ENCODE results near the gene PPP1CC. TPM values are rescaled to one million over a fixed set of nuclear protein-coding genes. Genes with fewer than 3 reads are reported as not detected.
"Not testable (repeated sequence)": the region's sequence is repeated elsewhere in the genome, so short reads cannot be mapped to it uniquely, and the experiment has no call there.

Gene PPP1CC
- total RNA-seq, 2 experiments from 2014 or later, result 156 to 160 TPM

- no peak overlapping the region for H3K27ac Mint-ChIP-seq
- peaks cover 7% of the 10 kb centered on the region for H3K36me3 Mint-ChIP-seq
- POLR2A ChIA-PET, result no interaction called here
- DNase-seq (no peak), ATAC-seq (ENCODE audit: low read depth) (no peak)
- no peaks in the 10 kb centered on the region for H3K27me3 Mint-ChIP-seq
- H3K4me3 Mint-ChIP-seq, result no peak overlapping the region
- H3K4me1 Mint-ChIP-seq, result peaks cover 17% of the 10 kb centered on the region
- H3K9me3 Mint-ChIP-seq, result no peaks in the 10 kb centered on the region
Measured at GRCh38 chr12:110744601-110745264, 2.0 kb upstream of the PPP1CC start.

- H3K4me1 Mint-ChIP-seq, result peaks cover 23% of the 10 kb centered on the region
- DNase-seq (no peak), ATAC-seq (ENCODE audit: low read depth) (no peak)
- H3K4me3 Mint-ChIP-seq, result peak overlapping the region; percentile 96
- POLR2A ChIA-PET, result no interaction called here
- no peaks in the 10 kb centered on the region for H3K9me3 Mint-ChIP-seq
- H3K36me3 Mint-ChIP-seq, result peaks cover 7% of the 10 kb centered on the region
- H3K27ac Mint-ChIP-seq, result peak overlapping the region; percentile 47
- H3K27me3 Mint-ChIP-seq, result no peaks in the 10 kb centered on the region
Measured at GRCh38 chr12:110744151-110744571, 1.5 kb upstream of the PPP1CC start.

- Mint-ChIP-seq H3K27me3 (no peaks in the 10 kb centered on the region), H3K27ac (no peak overlapping the region), H3K4me3 (peak overlapping the region; percentile 96), H3K9me3 (no peaks in the 10 kb centered on the region), H3K36me3 (peaks cover 8% of the 10 kb centered on the region), H3K4me1 (peaks cover 26% of the 10 kb centered on the region)
- peak; percentile 29 for DNase-seq
- POLR2A ChIA-PET, result interaction anchor here (1.2 kb wide), 2 partner anchors 29 to 71 kb away, joined by 3 to 4 read pairs; no protein-coding TSS in a partner anchor
- no peak for ATAC-seq (ENCODE audit: low read depth)
Measured at GRCh38 chr12:110743571-110744093, 941 bp upstream of the PPP1CC start.

- DNase-seq (no peak), ATAC-seq (ENCODE audit: low read depth) (peak; percentile 28)
- POLR2A ChIA-PET, result interaction anchor here (0.8 to 1.7 kb wide), 9 partner anchors 13 to 274 kb away, joined by 3 to 5 read pairs (median 3); partner anchors contain the start of genes FAM216A, RAD9B, TCTN1 and VPS29
- Mint-ChIP-seq H3K9me3 (no peaks in the 10 kb centered on the region), H3K4me3 (peak overlapping the region; percentile 96), H3K27me3 (no peaks in the 10 kb centered on the region), H3K36me3 (peaks cover 9% of the 10 kb centered on the region), H3K27ac (peak overlapping the region; percentile 96), H3K4me1 (peaks cover 36% of the 10 kb centered on the region)
Measured at GRCh38 chr12:110742096-110742717, 484 bp downstream of the PPP1CC start.

- ATAC-seq (ENCODE audit: low read depth), result peak; percentile 11
- POLR2A ChIA-PET, result interaction anchor here (0.8 to 1.7 kb wide), 10 partner anchors 13 to 292 kb away, joined by 3 to 5 read pairs (median 3); partner anchors contain the start of genes ARPC3, FAM216A, GPN3 and RAD9B
- peaks cover 9% of the 10 kb centered on the region for H3K36me3 Mint-ChIP-seq
Measured at GRCh38 chr12:110741341-110742095, 1.2 kb downstream of the PPP1CC start.

GRCh38 chr12:110739894-110740293 lies 2.8 kb downstream of the PPP1CC start:
- peaks cover 15% of the 10 kb centered on the region for H3K36me3 Mint-ChIP-seq

More at GRCh38 chr12:110741341-110742095, 1.2 kb downstream of the PPP1CC start:
- Mint-ChIP-seq H3K27me3 (no peaks in the 10 kb centered on the region), H3K4me3 (peak overlapping the region; percentile 96), H3K27ac (peak overlapping the region; percentile 96), H3K4me1 (peaks cover 35% of the 10 kb centered on the region), H3K9me3 (no peaks in the 10 kb centered on the region)
- DNase-seq, result no peak

GRCh38 chr12:110739488-110739887 lies 3.2 kb downstream of the PPP1CC start:
- H3K27me3 Mint-ChIP-seq, result no peaks in the 10 kb centered on the region
- H3K27ac Mint-ChIP-seq, result peak overlapping the region; percentile 72
- H3K36me3 Mint-ChIP-seq, result peaks cover 17% of the 10 kb centered on the region
- POLR2A ChIA-PET, result interaction anchor here (1.1 kb wide), 1 partner anchor 29 kb away, joined by 3 read pairs; no protein-coding TSS in a partner anchor
- DNase-seq, result no peak
- H3K4me3 Mint-ChIP-seq, result peak overlapping the region; percentile 78
- no peak for ATAC-seq (ENCODE audit: low read depth)
- peaks cover 41% of the 10 kb centered on the region for H3K4me1 Mint-ChIP-seq
- H3K9me3 Mint-ChIP-seq, result no peaks in the 10 kb centered on the region

More at GRCh38 chr12:110739894-110740293, 2.8 kb downstream of the PPP1CC start:
- no peaks in the 10 kb centered on the region for H3K9me3 Mint-ChIP-seq
- H3K4me3 Mint-ChIP-seq, result peak overlapping the region; percentile 78
- POLR2A ChIA-PET, result interaction anchor here (1.1 kb wide), 1 partner anchor 29 kb away, joined by 3 read pairs; no protein-coding TSS in a partner anchor
- H3K27me3 Mint-ChIP-seq, result no peaks in the 10 kb centered on the region
- DNase-seq (no peak), ATAC-seq (ENCODE audit: low read depth) (no peak)
- H3K4me1 Mint-ChIP-seq, result peaks cover 40% of the 10 kb centered on the region
- peak overlapping the region; percentile 72 for H3K27ac Mint-ChIP-seq

- no peak for ATAC-seq (ENCODE audit: low read depth)
- Mint-ChIP-seq H3K36me3 (peaks cover 19% of the 10 kb centered on the region), H3K9me3 (no peaks in the 10 kb centered on the region), H3K27me3 (no peaks in the 10 kb centered on the region), H3K4me1 (peaks cover 48% of the 10 kb centered on the region), H3K4me3 (peak overlapping the region; percentile 54), H3K27ac (peak overlapping the region; percentile 42)
- DNase-seq, result no peak
- POLR2A ChIA-PET, result interaction anchor here (0.7 to 1.1 kb wide), 3 partner anchors 11 to 123 kb away, joined by 3 to 4 read pairs (median 3); partner anchors contain the start of gene TCTN1
Measured at GRCh38 chr12:110737532-110737931, 5.2 kb downstream of the PPP1CC start.

GRCh38 chr12:110737016-110737415 lies 5.7 kb downstream of the PPP1CC start:
- not testable (repeated sequence) for H3K9me3 Mint-ChIP-seq; ATAC-seq (ENCODE audit: low read depth); H3K27me3 Mint-ChIP-seq; DNase-seq; H3K27ac Mint-ChIP-seq
- POLR2A ChIA-PET, result interaction anchor here (0.7 to 1.1 kb wide), 2 partner anchors 10 to 103 kb away, joined by 3 to 4 read pairs; no protein-coding TSS in a partner anchor
- H3K4me1 Mint-ChIP-seq, result peaks cover 50% of the 10 kb centered on the region
- H3K36me3 Mint-ChIP-seq, result peaks cover 19% of the 10 kb centered on the region
- H3K4me3 Mint-ChIP-seq, result peak overlapping the region; percentile 5

GRCh38 chr12:110733900-110734299 lies 8.8 kb downstream of the PPP1CC start:
- H3K36me3 Mint-ChIP-seq, result peaks cover 28% of the 10 kb centered on the region
- POLR2A ChIA-PET, result no interaction called here
- H3K4me3 Mint-ChIP-seq, result no peak overlapping the region
- no peaks in the 10 kb centered on the region for H3K27me3 Mint-ChIP-seq
- ATAC-seq (ENCODE audit: low read depth) (no peak), DNase-seq (no peak)
- H3K9me3 Mint-ChIP-seq, result no peaks in the 10 kb centered on the region
- H3K4me1 Mint-ChIP-seq, result peaks cover 42% of the 10 kb centered on the region
- H3K27ac Mint-ChIP-seq, result peak overlapping the region; percentile 11

- Mint-ChIP-seq H3K36me3 (peaks cover 30% of the 10 kb centered on the region), H3K27me3 (no peaks in the 10 kb centered on the region), H3K9me3 (no peaks in the 10 kb centered on the region), H3K4me3 (no peak overlapping the region), H3K27ac (no peak overlapping the region), H3K4me1 (peaks cover 40% of the 10 kb centered on the region)
- POLR2A ChIA-PET, result no interaction called here
- ATAC-seq (ENCODE audit: low read depth), result no peak
- no peak for DNase-seq
Measured at GRCh38 chr12:110733089-110733715, 9.5 kb downstream of the PPP1CC start.

- Mint-ChIP-seq H3K4me3 (no peak overlapping the region), H3K4me1 (peaks cover 39% of the 10 kb centered on the region), H3K27ac (no peak overlapping the region), H3K36me3 (peaks cover 35% of the 10 kb centered on the region), H3K27me3 (no peaks in the 10 kb centered on the region), H3K9me3 (no peaks in the 10 kb centered on the region)
- DNase-seq (no peak), ATAC-seq (ENCODE audit: low read depth) (no peak)
- POLR2A ChIA-PET, result no interaction called here
Measured at GRCh38 chr12:110732572-110732971, 10.1 kb downstream of the PPP1CC start.
